ENCODE data around the gene GJD3.
A peak's percentile ranks its signal among the peaks of the same experiment; 100 is the strongest.

The GJD3 gene

GRCh38 chr17:40317880-40318829, 46.4 kb downstream of the GJD3 start:
- H3K9ac ChIP-seq (ENCODE audit: low read length), result peak overlapping the region; percentile 91
- peak overlapping the region; percentile 94 for H3K4me3 ChIP-seq (ENCODE audit: low read length)
- no peaks in the 10 kb centered on the region for H3K36me3 ChIP-seq (ENCODE audit: control insufficient read depth, insufficient read depth, low read length, severe bottlenecking)
- no peaks in the 10 kb centered on the region for H3K27me3 ChIP-seq (replicated peaks; ENCODE audit: control insufficient read depth, insufficient read depth, low read length)
- peak; percentile 99 for DNase-seq (ENCODE audit: low read depth)
- H3K9me3 ChIP-seq (ENCODE audit: control insufficient read depth, low read length), result no peaks in the 10 kb centered on the region
- peaks cover 70% of the 10 kb centered on the region for H3K4me1 ChIP-seq (ENCODE audit: control insufficient read depth, insufficient read depth, low read length)

GRCh38 chr17:40317345-40317873, 47.1 kb downstream of the GJD3 start:
- DNase-seq (ENCODE audit: low read depth), result peak; percentile 86
- peak overlapping the region; percentile 94 for H3K4me3 ChIP-seq (ENCODE audit: low read length)
- peaks cover 70% of the 10 kb centered on the region for H3K4me1 ChIP-seq (ENCODE audit: control insufficient read depth, insufficient read depth, low read length)
- no peaks in the 10 kb centered on the region for H3K27me3 ChIP-seq (replicated peaks; ENCODE audit: control insufficient read depth, insufficient read depth, low read length)
- H3K9me3 ChIP-seq (ENCODE audit: control insufficient read depth, low read length), result no peaks in the 10 kb centered on the region
- H3K9ac ChIP-seq (ENCODE audit: low read length), result peak overlapping the region; percentile 91
- H3K36me3 ChIP-seq (ENCODE audit: control insufficient read depth, insufficient read depth, low read length, severe bottlenecking), result no peaks in the 10 kb centered on the region

- no peaks in the 10 kb centered on the region for H3K36me3 ChIP-seq (ENCODE audit: control insufficient read depth, insufficient read depth, low read length, severe bottlenecking)
- H3K27me3 ChIP-seq (replicated peaks; ENCODE audit: control insufficient read depth, insufficient read depth, low read length), result no peaks in the 10 kb centered on the region
- H3K9ac ChIP-seq (ENCODE audit: low read length), result peak overlapping the region; percentile 91
- H3K9me3 ChIP-seq (ENCODE audit: control insufficient read depth, low read length), result no peaks in the 10 kb centered on the region
- peak; percentile 85 for DNase-seq (ENCODE audit: low read depth)
- peaks cover 70% of the 10 kb centered on the region for H3K4me1 ChIP-seq (ENCODE audit: control insufficient read depth, insufficient read depth, low read length)
- peak overlapping the region; percentile 94 for H3K4me3 ChIP-seq (ENCODE audit: low read length)
Observed at GRCh38 chr17:40316571-40317344, 47.8 kb downstream of the GJD3 start.

GRCh38 chr17:40315678-40316570, 48.6 kb downstream of the GJD3 start:
- no peaks in the 10 kb centered on the region for H3K27me3 ChIP-seq (replicated peaks; ENCODE audit: control insufficient read depth, insufficient read depth, low read length)
- peaks cover 70% of the 10 kb centered on the region for H3K4me1 ChIP-seq (ENCODE audit: control insufficient read depth, insufficient read depth, low read length)
- H3K9me3 ChIP-seq (ENCODE audit: control insufficient read depth, low read length), result no peaks in the 10 kb centered on the region
- peak overlapping the region; percentile 47 for H3K9ac ChIP-seq (ENCODE audit: low read length)
- DNase-seq (ENCODE audit: low read depth), result no peak
- peak overlapping the region; percentile 94 for H3K4me3 ChIP-seq (ENCODE audit: low read length)
- no peaks in the 10 kb centered on the region for H3K36me3 ChIP-seq (ENCODE audit: control insufficient read depth, insufficient read depth, low read length, severe bottlenecking)

GRCh38 chr17:40315206-40315605, 49.3 kb downstream of the GJD3 start:
- no peak for DNase-seq (ENCODE audit: low read depth)
- H3K36me3 ChIP-seq (ENCODE audit: control insufficient read depth, insufficient read depth, low read length, severe bottlenecking), result no peaks in the 10 kb centered on the region
- H3K4me3 ChIP-seq (ENCODE audit: low read length), result no peak overlapping the region
- H3K27me3 ChIP-seq (replicated peaks; ENCODE audit: control insufficient read depth, insufficient read depth, low read length), result no peaks in the 10 kb centered on the region
- no peak overlapping the region for H3K9ac ChIP-seq (ENCODE audit: low read length)
- H3K9me3 ChIP-seq (ENCODE audit: control insufficient read depth, low read length), result no peaks in the 10 kb centered on the region
- peaks cover 69% of the 10 kb centered on the region for H3K4me1 ChIP-seq (ENCODE audit: control insufficient read depth, insufficient read depth, low read length)

- no peaks in the 10 kb centered on the region for H3K36me3 ChIP-seq (ENCODE audit: control insufficient read depth, insufficient read depth, low read length, severe bottlenecking)
- no peak overlapping the region for H3K9ac ChIP-seq (ENCODE audit: low read length)
- H3K4me3 ChIP-seq (ENCODE audit: low read length), result no peak overlapping the region
- peak; percentile 83 for DNase-seq (ENCODE audit: low read depth)
- H3K9me3 ChIP-seq (ENCODE audit: control insufficient read depth, low read length), result no peaks in the 10 kb centered on the region
- H3K4me1 ChIP-seq (ENCODE audit: control insufficient read depth, insufficient read depth, low read length), result peaks cover 69% of the 10 kb centered on the region
- H3K27me3 ChIP-seq (replicated peaks; ENCODE audit: control insufficient read depth, insufficient read depth, low read length), result no peaks in the 10 kb centered on the region
Observed at GRCh38 chr17:40314584-40314956, 50.0 kb downstream of the GJD3 start.

GRCh38 chr17:40313668-40314583, 50.6 kb downstream of the GJD3 start:
- Histone ChIP-seq H3K9ac (ENCODE audit: low read length) (no peak overlapping the region), H3K36me3 (ENCODE audit: control insufficient read depth, insufficient read depth, low read length, severe bottlenecking) (no peaks in the 10 kb centered on the region), H3K27me3 (replicated peaks; ENCODE audit: control insufficient read depth, insufficient read depth, low read length) (no peaks in the 10 kb centered on the region), H3K4me3 (ENCODE audit: low read length) (no peak overlapping the region), H3K4me1 (ENCODE audit: control insufficient read depth, insufficient read depth, low read length) (peaks cover 76% of the 10 kb centered on the region), H3K9me3 (ENCODE audit: control insufficient read depth, low read length) (no peaks in the 10 kb centered on the region)
- DNase-seq (ENCODE audit: low read depth), result no peak

Measured in adipocyte (in vitro differentiated cells).